HepG2 (cell line): ENCODE results near the gene PRDM15. TPM values are rescaled to one million over a fixed set of nuclear protein-coding genes. Genes with fewer than 3 reads are reported as not detected.
A peak's percentile ranks its signal among the peaks of the same experiment; 100 is the strongest.

ENCODE experiments used
- ARID4A ChIP-seq: sonication (generic); formaldehyde crosslinking; IDR thresholded peaks from 2 replicates; pipeline ENCODE4 v1.5.0; 2020; ENCODE audit warnings: mild to moderate bottlenecking, missing genetic modification reagents, borderline replicate concordance
- ASH2L ChIP-seq: fragments of 300-600, 200-600 bp; sonication (generic); IDR thresholded peaks from 2 replicates; pipeline ENCODE4 v1.7.0; 2017; ENCODE audit warnings: low read depth, mild to moderate bottlenecking, moderate library complexity, mixed read lengths, low read length; ENCODE audit not compliant: insufficient read length
- CBX5 ChIP-seq: sonication (generic); formaldehyde crosslinking; IDR thresholded peaks from 2 replicates; pipeline ENCODE4 v1.4.0; 2020; ENCODE audit warnings: missing genetic modification reagents, borderline replicate concordance
- GMEB1 ChIP-seq: sonication (generic); formaldehyde crosslinking; IDR thresholded peaks from 2 replicates; pipeline ENCODE4 v1.5.1; 2020; ENCODE audit warnings: missing genetic modification reagents, mild to moderate bottlenecking, borderline replicate concordance
- HIVEP1 ChIP-seq: sonication (generic); formaldehyde crosslinking; IDR thresholded peaks from 2 replicates; pipeline ENCODE4 v1.4.0; 2020; ENCODE audit warnings: mild to moderate bottlenecking, missing genetic modification reagents
- KDM1A ChIP-seq: IDR thresholded peaks from 2 replicates; pipeline ENCODE4 v1.6.1; 2016; ENCODE audit warnings: missing compliant biosample characterization
- KDM2A ChIP-seq: sonication (generic); formaldehyde crosslinking; IDR thresholded peaks from 2 replicates; pipeline ENCODE4 v1.4.0; 2020; ENCODE audit warnings: low read depth, missing genetic modification reagents, borderline replicate concordance
- NFKB2 ChIP-seq: sonication (generic); formaldehyde crosslinking; IDR thresholded peaks from 2 replicates; pipeline ENCODE4 v1.4.0; 2020; ENCODE audit warnings: missing genetic modification reagents, borderline replicate concordance
- NFYC ChIP-seq: IDR thresholded peaks from 2 replicates; pipeline ENCODE4 v1.6.1; 2016; ENCODE audit warnings: missing genetic modification reagents, missing compliant biosample characterization
- NONO ChIP-seq, 2 experiments: fragments of 450-650 bp in 1 of 2; sonication (generic) in 1 of 2; formaldehyde crosslinking in 1 of 2; IDR thresholded peaks in 1 of 2; conservative IDR thresholded peaks in 1 of 2; 2 replicates each; pipeline versions ENCODE4 v1.6.1 to v1.8.0; 2017 to 2022; ENCODE audit warnings: mild to moderate bottlenecking in 1 of 2, missing genetic modification reagents in 1 of 2, moderate library complexity in 1 of 2
- SRSF4 ChIP-seq: fragments of 200-400 bp; formaldehyde crosslinking; IDR thresholded peaks from one replicate; pipeline ENCODE4 v1.6.1; 2018; ENCODE audit warnings: mild to moderate bottlenecking, low read depth, low read length, moderate library complexity; ENCODE audit not compliant: poor library complexity, severe bottlenecking
- THAP9 ChIP-seq: sonication (generic); formaldehyde crosslinking; IDR thresholded peaks from 2 replicates; pipeline ENCODE4; 2020; ENCODE audit warnings: missing genetic modification reagents, mild to moderate bottlenecking, borderline replicate concordance
- U2AF2 ChIP-seq: fragments of 200-400 bp; formaldehyde crosslinking; IDR thresholded peaks from 2 replicates; pipeline ENCODE4 v1.6.1; 2017; ENCODE audit warnings: low read depth, mild to moderate bottlenecking, low read length
- ZBTB8A ChIP-seq: sonication (generic); formaldehyde crosslinking; IDR thresholded peaks from 2 replicates; pipeline ENCODE4 v1.4.0; 2020; ENCODE audit warnings: mild to moderate bottlenecking, low read depth, missing genetic modification reagents, borderline replicate concordance
- ZNF510 ChIP-seq: sonication (generic); formaldehyde crosslinking; IDR thresholded peaks from 2 replicates; pipeline ENCODE4 v1.4.0; 2020; ENCODE audit warnings: low read depth, mild to moderate bottlenecking, missing genetic modification reagents
- ZNF556 ChIP-seq: sonication (generic); formaldehyde crosslinking; IDR thresholded peaks from 2 replicates; pipeline ENCODE4 v1.4.0; 2020; ENCODE audit warnings: mild to moderate bottlenecking, missing genetic modification reagents, borderline replicate concordance
- ZNF782 ChIP-seq: sonication (generic); formaldehyde crosslinking; IDR thresholded peaks from 2 replicates; pipeline ENCODE4 v1.4.0; 2020; ENCODE audit warnings: missing genetic modification reagents, mild to moderate bottlenecking, borderline replicate concordance
- ZSCAN31 ChIP-seq: sonication (generic); formaldehyde crosslinking; IDR thresholded peaks from 2 replicates; pipeline ENCODE4 v1.5.0; 2020; ENCODE audit warnings: low read depth, mild to moderate bottlenecking, missing genetic modification reagents
- polyA plus RNA-seq, 8 experiments: library from polyadenylated mRNA; depleted of rRNA in 3 of 8; stranded (reverse) in 7 of 8; unstranded in 1 of 8; fragments of >200 nt; fragmentation: Illumina TruSeq in 4 of 8; extraction: Trizol in 4 of 8; gene quantifications; 2 replicates each; pipeline versions ENCODE4 v1.2.1 to v1.2.3, GENCODE V29; 2011 to 2016; ENCODE audit warnings: low read depth in 4 of 8, missing spikeins in 1 of 8, mixed read lengths in 1 of 8; ENCODE audit not compliant: insufficient read depth in 1 of 8
- total RNA-seq, 5 experiments: library from RNA; depleted of rRNA; stranded (reverse); fragments of >200 nt; fragmentation: Illumina TruSeq; extraction: Trizol; gene quantifications; 2 replicates each; pipeline ENCODE4 v1.2.3, GENCODE V29; 2016; ENCODE audit warnings: low read depth in 1 of 5
- TF ChIP-seq, protein P1 (sequence below): sonication (generic); formaldehyde crosslinking; IDR thresholded peaks from 2 replicates; pipeline ENCODE4 v1.8.0; 2022; ENCODE audit warnings: missing genetic modification reagents, low read depth, mild to moderate bottlenecking, borderline replicate concordance

PRDM15 gene
- total and polyA plus RNA-seq, 2 of the 13 experiments (the other 11 are each of a cell fraction or from before 2014, with no cell fraction given) = 4.0 to 6.9 TPM

- TF ChIP-seq THAP9 (CRISPR knock-in tag) = peak; percentile 42; the same call in 1 of the 2 replicates
- peak; percentile 94 for TF ChIP-seq ASH2L
- TF ChIP-seq SRSF4 = no peak
- TF ChIP-seq HIVEP1 (CRISPR knock-in tag) = no peak
- no peak for TF ChIP-seq NFYC
- TF ChIP-seq U2AF2 = no peak
- no peak for TF ChIP-seq GMEB1 (CRISPR knock-in tag)
- no peak for TF ChIP-seq ZNF510 (CRISPR knock-in tag)
- 0 out of 2 replicates have a peak, but pooled peaks have one; percentile 35 for TF ChIP-seq ZNF782 (CRISPR knock-in tag)
- TF ChIP-seq NONO (IDR thresholded peaks at IDR 0.05) = no peak
- TF ChIP-seq NONO (CRISPR knock-in tag; conservative IDR thresholded peaks at IDR 0.05) = no peak
- TF ChIP-seq, protein P1, sequence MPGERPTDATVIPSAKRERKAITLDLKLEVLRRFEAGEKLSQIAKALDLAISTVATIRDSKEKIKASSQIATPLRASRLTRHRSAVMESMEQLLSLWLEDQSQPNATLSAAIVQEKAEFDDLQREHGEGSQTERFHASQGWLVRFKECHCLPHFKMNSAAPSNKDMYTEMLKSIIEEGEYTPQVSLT (CRISPR knock-in tag) = no peak
- no peak for TF ChIP-seq KDM1A
- TF ChIP-seq ARID4A (CRISPR knock-in tag) = peak; percentile 27; the same call in 1 of the 2 replicates
- no peak for TF ChIP-seq CBX5
- TF ChIP-seq ZBTB8A = no peak
- TF ChIP-seq NFKB2 = no peak
- TF ChIP-seq ZSCAN31 (CRISPR knock-in tag) = 0 out of 2 replicates have a peak, but pooled peaks have one; percentile 41
- no peak for TF ChIP-seq KDM2A
- TF ChIP-seq ZNF556 (CRISPR knock-in tag) = no peak
Measured at GRCh38 chr21:41926117-41926806, 47.1 kb upstream of the PRDM15 start (continued).
